PC-9 (cell line): ENCODE results near the gene STK32A. TPM values are rescaled to one million over a fixed set of nuclear protein-coding genes. Genes with fewer than 3 reads are reported as not detected.

ENCODE experiments used
- BruUV-seq: library from RNA; stranded (reverse); fragments of 400-500 nt; replicated peaks from 2 replicates; lab custom pipeline; 2021; lab: Mats Ljungman, UMichigan
- CTCF ChIA-PET: fragments of 300-600 bp; sonication (Branson Sonifier 250); formaldehyde crosslinking; loops from one replicate; lab custom pipeline; 2022; ENCODE audit warnings: antibody characterized with exemption; lab: Charles Lee
- POLR2A ChIA-PET: fragments of 300-600 bp; sonication (Branson Sonifier 250); formaldehyde crosslinking; loops from one replicate; lab custom pipeline; 2022; ENCODE audit warnings: antibody characterized with exemption; ENCODE audit not compliant: unreplicated experiment; lab: Charles Lee
- DNase-seq, 2 experiments: peaks; one replicate each; pipeline versions ENCODE4 v3.0.0 to v3.0.0-alpha.2; 2015 to 2022; ENCODE audit warnings: mixed read lengths in 1 of 2
- H2AFZ ChIP-seq: fragments of 200-600 bp; sonication (generic); 2 replicates; pipeline ENCODE4 v1.8.1; 2017; ENCODE audit warnings: antibody characterized with exemption
- H3F3A ChIP-seq: fragments of 200-600 bp; sonication (generic); 2 replicates; pipeline ENCODE4 v1.8.1; 2017; ENCODE audit warnings: antibody characterized with exemption, mild to moderate bottlenecking, low read depth; ENCODE audit not compliant: insufficient read depth
- H3K27ac ChIP-seq: fragments of 200-600 bp; sonication (generic); 2 replicates; pipeline ENCODE4 v1.6.1; 2016; ENCODE audit warnings: mixed run types
- H3K27me3 ChIP-seq: fragments of 200-600 bp; sonication (generic); 2 replicates; pipeline ENCODE4 v1.6.1; 2016; ENCODE audit warnings: low read depth, mixed run types; ENCODE audit not compliant: insufficient read depth
- H3K36me3 ChIP-seq: fragments of 200-600 bp; sonication (generic); 2 replicates; pipeline ENCODE4 v1.6.1; 2016; ENCODE audit warnings: low read depth, mixed run types
- H3K4me1 ChIP-seq: fragments of 200-600 bp; sonication (generic); replicated peaks from 2 replicates; pipeline ENCODE4 v1.6.1; 2016; ENCODE audit warnings: mixed run types; ENCODE audit not compliant: insufficient read depth
- H3K4me2 ChIP-seq: fragments of 200-600 bp; sonication (generic); 2 replicates; pipeline ENCODE4 v1.6.1; 2017; ENCODE audit warnings: mixed run types
- H3K4me3 ChIP-seq: fragments of 200-600 bp; sonication (generic); 2 replicates; pipeline ENCODE4 v1.6.1; 2016; ENCODE audit warnings: mixed run types
- H3K79me2 ChIP-seq: fragments of 200-600 bp; sonication (generic); 2 replicates; pipeline ENCODE4 v1.6.1; 2017; ENCODE audit warnings: low read depth, mixed run types
- H3K9me2 ChIP-seq: fragments of 200-600 bp; sonication (generic); 2 replicates; pipeline ENCODE4 v1.8.1; 2017; ENCODE audit warnings: mild to moderate bottlenecking; ENCODE audit not compliant: insufficient read depth
- H3K9me3 ChIP-seq: fragments of 200-600 bp; sonication (generic); 2 replicates; pipeline ENCODE4 v1.8.1; 2016; ENCODE audit warnings: low read depth; ENCODE audit not compliant: insufficient read depth
- H4K20me1 ChIP-seq: fragments of 200-600 bp; sonication (generic); 2 replicates; pipeline ENCODE4 v1.8.1; 2017; ENCODE audit not compliant: insufficient read depth
- EZH2 ChIP-seq: fragments of 200-600 bp; sonication (generic); IDR thresholded peaks from 2 replicates; pipeline ENCODE4 v1.8.0; 2017; ENCODE audit warnings: antibody characterized with exemption, low read depth
- intact Hi-C: fragments of 100-400 bp; cut with micrococcal nuclease; formaldehyde crosslinking; loops from one replicate; pipeline ENCODE4 v1.10.0; 2022; ENCODE audit not compliant: unreplicated experiment
- total RNA-seq: library from RNA; stranded (reverse); gene quantifications from 2 replicates; pipeline ENCODE4 v1.2.3, GENCODE V29; 2021
- TF ChIP-seq, protein P1 (sequence below): fragments of 200-600 bp; sonication (generic); conservative IDR thresholded peaks from 2 replicates; pipeline ENCODE4 v1.6.1; 2017; ENCODE audit warnings: mixed run types, antibody characterized with exemption, mild to moderate bottlenecking, moderate library complexity

The STK32A gene
- total RNA-seq, 1 experiment from 2014 or later, result not detected

DNA sequence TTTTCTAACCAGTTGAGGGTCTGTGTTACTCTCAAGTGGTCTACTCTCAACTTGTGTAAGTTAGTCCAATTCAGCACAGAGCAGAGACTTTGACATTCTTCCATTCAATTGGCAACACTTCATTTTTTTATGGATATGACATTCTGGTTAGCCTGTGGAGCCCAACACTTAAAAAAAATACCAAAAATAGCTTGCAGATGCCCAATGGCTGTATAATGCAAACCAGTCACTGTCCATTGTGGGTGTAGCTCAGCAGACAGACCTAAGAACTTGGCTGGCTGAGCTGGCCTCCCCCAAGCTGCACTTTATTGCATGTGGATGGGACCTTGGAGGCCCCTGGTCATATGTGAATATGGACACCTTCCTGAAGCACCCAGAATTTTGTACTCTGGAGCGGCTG is 171.8 kb downstream of the STK32A start:
- H2AFZ ChIP-seq, result no peak overlapping the region
- intact Hi-C loops, result no loop called here
- H3K36me3 ChIP-seq, result no peaks in the 10 kb centered on the region
- no peak overlapping the region for H3K27ac ChIP-seq
- H3F3A ChIP-seq, result no peaks in the 10 kb centered on the region
- H3K9me2 ChIP-seq, result no peaks in the 10 kb centered on the region
- H3K9me3 ChIP-seq, result no peaks in the 10 kb centered on the region
- H3K4me1 ChIP-seq, result peaks cover 9% of the 10 kb centered on the region; the same call in 1 of the 2 replicates
- peaks cover 7% of the 10 kb centered on the region; the same call in 1 of the 2 replicates for H3K27me3 ChIP-seq
- no TSS peak for BruUV-seq
- no peaks in the 10 kb centered on the region; the same call in 1 of the 2 replicates for H4K20me1 ChIP-seq
- no peak for TF ChIP-seq EZH2
- TF ChIP-seq, protein P1, sequence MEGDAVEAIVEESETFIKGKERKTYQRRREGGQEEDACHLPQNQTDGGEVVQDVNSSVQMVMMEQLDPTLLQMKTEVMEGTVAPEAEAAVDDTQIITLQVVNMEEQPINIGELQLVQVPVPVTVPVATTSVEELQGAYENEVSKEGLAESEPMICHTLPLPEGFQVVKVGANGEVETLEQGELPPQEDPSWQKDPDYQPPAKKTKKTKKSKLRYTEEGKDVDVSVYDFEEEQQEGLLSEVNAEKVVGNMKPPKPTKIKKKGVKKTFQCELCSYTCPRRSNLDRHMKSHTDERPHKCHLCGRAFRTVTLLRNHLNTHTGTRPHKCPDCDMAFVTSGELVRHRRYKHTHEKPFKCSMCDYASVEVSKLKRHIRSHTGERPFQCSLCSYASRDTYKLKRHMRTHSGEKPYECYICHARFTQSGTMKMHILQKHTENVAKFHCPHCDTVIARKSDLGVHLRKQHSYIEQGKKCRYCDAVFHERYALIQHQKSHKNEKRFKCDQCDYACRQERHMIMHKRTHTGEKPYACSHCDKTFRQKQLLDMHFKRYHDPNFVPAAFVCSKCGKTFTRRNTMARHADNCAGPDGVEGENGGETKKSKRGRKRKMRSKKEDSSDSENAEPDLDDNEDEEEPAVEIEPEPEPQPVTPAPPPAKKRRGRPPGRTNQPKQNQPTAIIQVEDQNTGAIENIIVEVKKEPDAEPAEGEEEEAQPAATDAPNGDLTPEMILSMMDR, result no peak
- no peak for DNase-seq
- H3K79me2 ChIP-seq, result no peaks in the 10 kb centered on the region
- no peak overlapping the region for H3K4me3 ChIP-seq
- no peak overlapping the region for H3K4me2 ChIP-seq
- ChIA-PET POLR2A (no interaction called here), CTCF (no interaction called here)

DNA sequence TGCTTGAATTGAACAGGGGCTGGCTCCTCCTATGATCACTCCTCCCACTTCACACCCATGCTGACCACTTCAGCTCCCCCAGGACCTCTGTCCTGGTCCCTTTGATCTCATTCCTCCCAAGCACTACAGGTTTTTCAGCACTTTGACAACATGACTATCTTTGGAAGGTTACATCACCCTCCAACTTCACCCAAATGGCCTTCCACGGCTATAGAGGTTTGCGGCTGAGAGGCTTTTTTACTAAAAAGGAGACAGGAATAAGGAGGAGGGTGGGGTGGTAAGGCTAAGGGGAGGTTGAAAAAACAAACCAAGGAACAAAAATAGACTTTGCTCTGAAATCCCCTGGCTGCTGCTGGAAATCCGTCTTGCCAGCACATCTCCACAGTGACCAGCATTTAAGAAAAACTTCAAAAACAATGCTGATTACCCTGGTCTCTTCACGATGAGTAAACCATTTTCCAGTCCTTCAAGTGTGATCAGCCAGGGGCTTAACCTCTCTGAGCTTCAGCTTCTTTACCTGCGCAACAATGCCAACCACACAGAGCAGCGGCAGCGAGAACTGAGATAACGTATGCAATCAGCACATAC is 172.4 kb downstream of the STK32A start:
- intact Hi-C loops, result no loop called here
- no peak overlapping the region for H3K4me3 ChIP-seq
- no peak overlapping the region for H3K27ac ChIP-seq
- H3F3A ChIP-seq, result no peaks in the 10 kb centered on the region
- H3K9me2 ChIP-seq, result no peaks in the 10 kb centered on the region
- TF ChIP-seq EZH2, result no peak
- TF ChIP-seq, protein P1, result no peak
- H4K20me1 ChIP-seq, result no peaks in the 10 kb centered on the region; the same call in 1 of the 2 replicates
- no peak overlapping the region for H2AFZ ChIP-seq
- ChIA-PET POLR2A (no interaction called here), CTCF (no interaction called here)
- no TSS peak for BruUV-seq
- H3K36me3 ChIP-seq, result no peaks in the 10 kb centered on the region
- peaks cover 9% of the 10 kb centered on the region; the same call in 1 of the 2 replicates for H3K4me1 ChIP-seq
- no peaks in the 10 kb centered on the region for H3K79me2 ChIP-seq
- DNase-seq, result no peak
- peaks cover 7% of the 10 kb centered on the region; the same call in 1 of the 2 replicates for H3K27me3 ChIP-seq
- H3K9me3 ChIP-seq, result no peaks in the 10 kb centered on the region
- H3K4me2 ChIP-seq, result no peak overlapping the region

DNA sequence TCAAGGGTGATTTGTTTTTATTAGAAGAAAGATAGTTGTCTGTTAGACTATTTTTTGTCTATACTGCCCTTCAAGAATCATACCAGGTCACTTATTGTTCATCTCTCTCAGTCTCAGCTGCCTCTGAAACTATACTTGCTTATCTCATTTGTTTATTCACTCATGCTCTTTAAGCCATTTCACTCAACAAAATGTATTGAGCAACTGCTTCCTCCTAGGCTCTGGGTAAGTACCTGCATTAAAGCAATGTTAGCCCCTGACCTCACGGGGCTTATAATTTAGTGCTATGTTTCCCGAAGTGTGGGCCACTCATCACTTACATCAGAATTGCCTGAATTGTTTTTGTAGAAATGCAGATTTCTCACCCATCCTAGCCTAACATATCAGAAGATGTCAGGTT is 174.2 kb downstream of the STK32A start:
- Histone ChIP-seq H3K27ac (no peak overlapping the region), H3K27me3 (peaks cover 7% of the 10 kb centered on the region; the same call in 1 of the 2 replicates), H3K4me1 (peaks cover 4% of the 10 kb centered on the region; the same call in 1 of the 2 replicates), H3F3A (no peaks in the 10 kb centered on the region), H2AFZ (no peak overlapping the region), H3K9me3 (no peaks in the 10 kb centered on the region), H3K79me2 (no peaks in the 10 kb centered on the region), H3K4me2 (no peak overlapping the region), H3K9me2 (no peaks in the 10 kb centered on the region), H3K4me3 (no peak overlapping the region), H3K36me3 (no peaks in the 10 kb centered on the region), H4K20me1 (no peaks in the 10 kb centered on the region; the same call in 1 of the 2 replicates)
- no TSS peak for BruUV-seq
- intact Hi-C loops, result no loop called here
- no peak for TF ChIP-seq EZH2
- TF ChIP-seq, protein P1, result no peak
- CTCF ChIA-PET, result no interaction called here
- POLR2A ChIA-PET, result no interaction called here
- DNase-seq, result no peak
